ENCODE data around the gene MFAP5.

DNA sequence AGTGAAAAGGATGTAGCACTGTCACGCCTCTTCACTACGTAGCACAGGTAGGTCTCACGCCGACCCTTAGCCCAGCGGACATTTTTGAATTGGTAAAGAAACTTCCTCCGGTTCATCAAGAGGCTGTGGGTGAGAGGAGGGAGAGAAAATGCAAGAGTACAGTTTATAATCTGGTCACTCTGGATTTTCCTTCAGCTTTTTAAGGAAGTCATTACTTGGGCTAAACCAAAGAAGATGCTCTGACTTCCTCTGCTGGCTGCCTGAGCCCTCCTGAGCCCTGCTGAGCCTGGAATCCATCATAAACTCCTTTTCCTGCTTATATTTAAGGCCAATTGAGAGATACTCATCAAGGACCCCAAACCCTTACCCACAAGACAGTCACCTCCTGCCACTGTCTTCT is 55.7 kb downstream of the MFAP5 start:
- TF ChIP-seq, protein P1, sequence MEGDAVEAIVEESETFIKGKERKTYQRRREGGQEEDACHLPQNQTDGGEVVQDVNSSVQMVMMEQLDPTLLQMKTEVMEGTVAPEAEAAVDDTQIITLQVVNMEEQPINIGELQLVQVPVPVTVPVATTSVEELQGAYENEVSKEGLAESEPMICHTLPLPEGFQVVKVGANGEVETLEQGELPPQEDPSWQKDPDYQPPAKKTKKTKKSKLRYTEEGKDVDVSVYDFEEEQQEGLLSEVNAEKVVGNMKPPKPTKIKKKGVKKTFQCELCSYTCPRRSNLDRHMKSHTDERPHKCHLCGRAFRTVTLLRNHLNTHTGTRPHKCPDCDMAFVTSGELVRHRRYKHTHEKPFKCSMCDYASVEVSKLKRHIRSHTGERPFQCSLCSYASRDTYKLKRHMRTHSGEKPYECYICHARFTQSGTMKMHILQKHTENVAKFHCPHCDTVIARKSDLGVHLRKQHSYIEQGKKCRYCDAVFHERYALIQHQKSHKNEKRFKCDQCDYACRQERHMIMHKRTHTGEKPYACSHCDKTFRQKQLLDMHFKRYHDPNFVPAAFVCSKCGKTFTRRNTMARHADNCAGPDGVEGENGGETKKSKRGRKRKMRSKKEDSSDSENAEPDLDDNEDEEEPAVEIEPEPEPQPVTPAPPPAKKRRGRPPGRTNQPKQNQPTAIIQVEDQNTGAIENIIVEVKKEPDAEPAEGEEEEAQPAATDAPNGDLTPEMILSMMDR (IDR thresholded peaks at IDR 0.05; ENCODE audit: borderline replicate concordance, extremely low read depth, low read length, poor library complexity, severe bottlenecking) = no peak
- no peak for TF ChIP-seq EZH2 (IDR thresholded peaks at IDR 0.05; ENCODE audit: borderline replicate concordance, low read depth, low read length, severe bottlenecking)
